Measurements from ENCODE around the gene TRIM25.

DNA sequence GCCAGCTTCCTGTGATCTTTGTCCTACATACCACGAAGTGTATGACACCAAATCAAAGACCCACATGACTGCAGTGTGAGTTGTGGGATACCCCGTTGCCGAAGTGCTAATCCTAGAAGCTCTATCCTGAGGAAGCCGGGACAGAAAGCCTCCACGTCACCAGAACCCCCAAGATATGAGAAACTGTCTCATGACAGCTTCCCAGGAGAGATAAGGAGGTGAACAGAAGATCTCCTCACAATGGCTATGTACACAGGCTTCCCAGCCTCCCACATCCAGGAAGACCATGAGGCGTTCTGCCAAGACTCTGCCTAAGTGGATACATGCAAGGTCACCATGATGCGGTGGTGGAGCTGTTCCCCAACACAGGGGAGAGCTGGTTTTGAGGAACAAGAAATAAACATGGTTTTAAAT, 37.1 kb downstream of the TRIM25 start:
- TF ChIP-seq POLR2A (IDR thresholded peaks at IDR 0.05) (no peak), CTCF (IDR thresholded peaks at IDR 0.05) (no peak)
